IPS DF 4.7 (cell line): ENCODE measurements around the gene PRR16.
"Not testable (repeated sequence)": the region's sequence is repeated elsewhere in the genome, so short reads cannot be mapped to it uniquely, and the experiment has no call there.

ENCODE experiments used
- DNase-seq: peaks from one replicate; pipeline ENCODE4 v3.0.0-alpha.2; 2013; ENCODE audit warnings: low spot score; ENCODE audit errors: extremely low read depth

The PRR16 gene

DNA sequence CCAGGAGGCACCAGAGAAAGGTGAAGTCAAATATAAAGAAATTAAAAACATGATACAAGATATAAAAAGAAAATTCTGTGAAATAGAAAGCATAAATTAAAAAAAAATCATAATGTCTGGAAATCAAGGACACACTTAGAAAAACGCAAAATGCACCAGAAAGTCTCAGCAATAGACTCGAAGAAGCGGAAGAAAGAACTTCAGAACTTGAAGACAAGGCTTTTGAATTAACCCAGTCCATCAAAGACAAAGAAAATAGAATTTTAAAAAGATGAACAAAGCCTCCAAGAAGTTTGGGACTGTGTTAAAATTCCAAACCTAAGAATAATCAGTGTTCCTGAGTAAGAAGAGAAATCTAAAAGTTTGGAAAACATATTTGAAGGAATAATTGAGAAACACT is 168.3 kb downstream of the PRR16 start:
- DNase-seq = no peak

DNA sequence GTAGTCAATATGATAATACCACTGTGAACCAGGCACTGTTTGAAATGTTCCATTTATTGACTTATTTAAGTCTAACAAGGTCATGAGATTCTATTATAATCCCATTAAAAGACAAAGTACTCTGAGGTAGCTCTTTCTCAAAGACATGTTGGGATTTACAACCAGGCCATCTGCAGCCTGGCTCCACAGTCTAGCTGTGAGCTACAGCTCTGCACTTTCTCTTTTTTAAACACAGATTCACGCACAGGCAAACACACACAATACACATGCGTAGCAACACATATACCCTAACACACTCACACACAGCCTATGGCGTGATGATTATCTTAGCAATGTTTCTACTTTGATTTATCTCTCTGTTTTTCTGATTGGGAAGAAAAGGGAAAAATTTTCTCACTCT is 174.3 kb downstream of the PRR16 start:
- no peak for DNase-seq

DNA sequence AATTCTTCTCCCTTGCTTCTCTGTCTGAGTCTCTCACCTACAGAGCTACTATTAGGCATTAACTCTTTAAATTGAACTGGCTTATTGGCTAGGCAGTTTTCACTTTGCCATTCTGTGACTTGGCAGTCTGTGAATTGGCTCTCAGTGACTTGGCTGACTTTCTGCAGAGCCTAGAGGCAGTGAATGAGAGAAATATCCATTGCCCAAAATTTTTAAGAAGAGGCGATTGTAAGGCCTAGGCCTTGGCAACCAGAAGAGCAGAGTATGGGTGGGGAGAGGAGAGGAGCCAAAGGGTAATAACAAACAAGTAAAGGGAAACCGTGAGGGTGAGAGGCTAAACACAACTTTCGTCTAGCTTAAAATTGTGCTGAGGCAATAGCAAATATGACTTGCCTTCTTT is 176.7 kb downstream of the PRR16 start:
- no peak for DNase-seq

DNA sequence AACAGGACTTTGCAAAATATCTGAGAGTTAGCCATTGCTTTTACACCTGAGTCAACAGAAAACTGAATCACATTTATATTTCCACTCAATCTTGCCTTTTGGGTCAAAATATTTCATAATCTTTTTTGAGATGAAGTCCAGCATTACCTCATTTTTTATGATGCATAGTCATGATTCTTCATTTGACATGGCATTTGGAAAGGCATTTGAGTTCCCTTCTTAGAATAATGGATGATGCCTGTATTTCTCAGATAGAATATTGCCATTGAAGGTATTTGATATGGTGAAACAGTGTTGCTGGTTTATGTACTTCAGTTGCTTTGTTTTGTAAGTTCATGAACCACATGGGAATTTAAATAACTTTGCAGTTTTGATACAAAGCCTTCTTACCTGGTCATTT is 180.4 kb downstream of the PRR16 start:
- no peak for DNase-seq

DNA sequence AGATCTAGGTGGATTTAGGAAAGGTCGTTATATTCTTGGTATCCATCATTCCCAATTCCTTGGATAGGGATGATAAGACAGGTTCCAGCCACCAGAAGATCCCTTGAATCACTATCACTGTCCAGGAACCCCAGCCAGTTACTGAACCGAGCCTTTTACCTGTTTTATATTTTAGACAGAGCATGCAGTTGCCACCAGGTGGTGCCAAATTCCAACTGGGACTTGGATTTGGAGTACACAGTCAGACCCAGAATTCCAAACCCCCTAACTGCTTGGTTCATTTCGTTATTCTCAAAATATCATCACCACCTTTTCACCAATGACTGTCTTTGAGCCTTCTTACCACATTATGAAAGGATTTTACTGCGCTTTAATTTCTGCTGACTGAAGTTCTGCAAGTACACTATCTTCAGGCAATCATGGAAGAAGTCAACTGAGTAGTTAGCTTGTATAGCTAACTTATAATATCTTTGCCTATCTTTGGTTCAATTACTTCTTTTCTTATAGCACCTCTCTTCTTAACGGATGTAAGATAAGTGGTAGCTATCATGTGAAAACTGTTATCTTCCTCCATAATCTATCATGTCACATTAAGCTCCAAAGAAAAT is 191.8 kb downstream of the PRR16 start:
- DNase-seq = peak; percentile 46

DNA sequence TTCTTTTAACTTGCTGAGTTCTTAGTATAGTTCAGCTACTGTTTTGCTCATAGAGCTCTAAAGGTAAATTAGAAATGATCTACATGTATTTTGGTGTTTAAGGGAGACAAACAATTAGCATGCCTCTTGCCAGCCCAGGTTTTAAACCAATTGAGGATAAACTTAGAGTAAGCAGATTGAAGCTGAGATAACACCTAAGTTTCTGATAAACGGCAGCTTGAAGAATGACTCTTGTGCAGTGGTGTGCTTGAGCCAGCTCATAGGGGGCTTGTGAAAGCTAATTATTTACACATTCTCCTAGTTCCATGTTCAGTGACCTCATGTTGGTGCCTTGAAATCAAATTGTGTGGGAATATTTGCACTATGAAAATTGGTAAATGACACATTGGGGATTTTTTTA is 193.0 kb downstream of the PRR16 start:
- DNase-seq = no peak

DNA sequence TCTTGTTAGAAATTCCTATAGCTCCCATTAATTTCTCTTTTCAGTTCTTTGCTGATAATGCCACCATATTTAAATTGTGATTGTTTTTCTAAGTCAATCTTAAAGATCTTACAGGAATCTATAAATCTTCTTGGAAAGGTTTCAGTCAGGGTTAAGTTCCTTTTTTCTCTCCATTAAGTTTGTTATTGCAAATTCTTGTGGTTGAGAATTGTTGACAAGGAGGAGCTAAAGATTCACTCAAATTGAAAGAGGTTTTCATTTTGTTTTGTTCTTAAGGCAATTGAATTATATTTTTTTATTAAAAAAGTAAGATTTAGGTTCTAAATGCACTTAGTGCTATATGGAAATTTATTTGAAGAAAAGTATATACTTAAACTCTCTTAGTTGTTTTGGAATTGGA is 213.4 kb downstream of the PRR16 start:
- DNase-seq = no peak

DNA sequence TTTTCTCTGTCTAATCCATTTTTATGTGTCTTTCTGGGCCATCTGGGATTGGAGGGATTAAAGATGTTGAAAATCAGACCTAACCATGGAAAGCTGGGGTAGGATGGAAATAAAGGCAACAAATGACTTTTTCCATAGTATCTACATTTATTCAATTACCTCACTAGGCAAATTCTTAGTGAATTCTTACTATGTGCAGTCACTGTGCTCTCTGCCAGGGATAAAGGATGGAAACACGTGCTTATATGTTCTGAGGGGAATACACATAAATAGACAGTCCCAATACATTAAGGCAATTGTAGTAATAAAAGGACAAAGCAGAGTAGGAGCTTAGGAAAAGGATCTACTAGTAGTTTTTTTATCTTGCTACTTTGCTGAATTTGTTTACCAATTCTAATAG is 214.2 kb downstream of the PRR16 start:
- no peak for DNase-seq

DNA sequence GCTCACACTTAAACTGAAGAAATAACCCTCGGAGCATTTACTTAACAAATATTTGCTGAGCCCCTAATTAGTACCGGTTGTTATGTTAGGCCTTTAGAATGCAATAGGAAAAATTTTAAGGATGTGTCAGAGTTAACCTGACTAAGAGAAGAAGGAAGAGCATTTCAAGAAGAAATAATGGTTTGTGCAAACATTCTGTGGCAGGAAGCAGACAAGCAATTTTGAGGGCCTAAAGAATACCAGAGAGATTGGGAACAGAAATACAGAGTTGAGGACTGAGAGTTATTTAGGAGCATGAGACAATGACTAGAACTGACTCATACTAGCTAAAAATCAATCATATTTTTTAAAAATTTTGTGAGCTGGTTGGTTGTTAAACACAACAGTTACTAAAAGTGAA is 218.8 kb downstream of the PRR16 start:
- no peak for DNase-seq

DNA sequence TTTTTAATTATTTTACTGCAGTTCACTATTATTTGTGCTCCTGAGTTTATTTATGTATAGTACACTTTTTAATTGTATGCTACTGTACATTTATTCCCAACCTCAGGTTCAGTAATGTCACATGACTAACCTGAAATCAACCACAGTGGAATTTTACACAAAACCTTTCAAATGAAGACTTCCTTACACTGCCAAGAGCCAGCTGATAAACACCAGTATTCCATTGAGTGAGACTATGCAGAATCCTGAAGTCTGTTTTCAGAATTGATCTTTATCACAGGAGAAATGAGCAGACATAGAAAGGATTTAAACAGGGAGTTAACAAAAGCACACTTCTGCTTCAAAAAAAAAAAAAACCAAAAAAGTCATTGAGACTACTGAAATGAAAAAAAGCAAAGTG is 219.5 kb downstream of the PRR16 start:
- no peak for DNase-seq

DNA sequence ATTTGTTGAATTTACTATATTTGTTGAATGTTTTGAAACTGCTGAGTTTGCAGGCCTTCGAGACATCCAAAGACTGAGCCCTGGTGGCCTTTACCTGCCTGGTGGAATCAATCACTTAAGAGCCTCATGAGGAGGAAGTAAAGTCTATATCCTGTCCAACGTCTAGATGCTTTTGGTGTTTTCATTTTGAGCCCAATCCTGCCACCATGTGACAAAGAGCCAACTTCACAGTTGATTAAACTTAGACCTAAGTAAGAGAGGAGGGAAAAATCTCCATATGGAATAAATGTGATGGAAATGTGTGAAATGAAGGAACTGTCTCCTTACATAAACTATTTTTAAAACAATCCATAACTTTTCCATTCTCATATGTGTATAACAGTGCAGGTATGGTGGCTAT is 220.1 kb downstream of the PRR16 start:
- DNase-seq = no peak

DNA sequence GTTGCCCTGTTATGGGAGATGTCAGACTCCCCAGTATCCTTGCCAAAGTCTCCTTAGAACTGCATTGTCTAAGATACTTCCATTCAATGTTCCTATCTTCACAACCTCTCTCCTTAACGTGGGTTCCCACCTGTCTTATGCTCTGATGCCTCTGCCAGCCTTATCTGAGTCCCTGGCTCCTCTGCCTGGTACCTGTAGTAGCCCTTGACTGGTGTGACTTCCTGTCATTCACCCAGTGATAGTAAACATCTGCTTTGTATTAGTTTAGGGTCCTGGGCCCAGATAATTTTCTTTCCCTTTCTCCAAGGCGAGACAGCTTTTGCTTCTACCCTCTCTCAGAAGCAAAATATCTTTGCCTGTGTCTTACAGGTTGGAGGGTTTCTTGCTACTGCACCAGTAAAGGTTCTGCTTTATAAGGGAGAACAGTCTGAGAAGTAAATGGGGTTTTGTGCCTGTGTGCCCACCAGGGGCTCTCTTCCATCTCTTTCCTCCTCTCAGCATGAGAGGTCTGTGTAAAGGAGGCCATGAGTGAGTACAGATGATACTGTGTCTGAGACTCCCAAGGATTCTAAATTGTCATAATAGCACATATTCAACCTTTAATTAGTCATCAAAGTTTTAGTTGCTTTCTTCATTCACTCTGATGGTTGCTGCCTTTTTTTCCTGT is 220.8 kb downstream of the PRR16 start:
- DNase-seq = no peak

DNA sequence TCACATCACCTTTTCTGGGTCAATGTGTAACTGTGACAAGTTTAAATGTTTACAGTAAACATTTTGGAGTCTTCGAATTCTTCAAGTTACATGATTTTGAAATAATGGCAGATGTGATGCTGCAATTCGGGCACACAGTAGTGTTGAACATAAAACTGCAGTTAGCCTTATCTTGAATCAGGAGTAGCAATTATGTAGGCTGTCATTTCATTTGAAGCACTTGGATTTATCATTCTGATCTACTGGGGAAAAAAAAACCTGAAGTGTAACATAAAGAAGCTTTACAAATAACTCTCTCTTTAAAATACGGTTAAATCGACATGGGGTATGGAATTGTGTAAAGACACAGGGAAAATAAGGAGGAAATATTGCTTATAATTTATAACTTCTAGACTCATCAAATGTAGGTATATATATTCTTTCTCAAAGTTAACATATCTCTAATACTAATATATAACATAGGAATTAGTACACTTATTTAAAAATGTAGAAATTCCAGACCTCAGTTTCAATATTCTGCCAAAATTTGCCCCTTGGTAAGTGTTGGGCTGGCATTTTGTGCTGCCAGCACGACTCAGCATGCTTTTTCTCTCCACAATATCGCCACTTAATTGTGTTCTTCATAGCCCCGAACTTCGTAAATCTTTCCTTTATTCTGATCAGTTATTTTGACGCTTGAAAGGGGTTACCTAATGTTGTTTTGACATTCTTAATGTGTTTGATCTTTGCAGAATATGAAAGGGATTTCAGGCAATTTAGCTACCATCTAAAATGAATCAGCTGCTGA is 226.7 kb downstream of the PRR16 start:
- DNase-seq = no peak

DNA sequence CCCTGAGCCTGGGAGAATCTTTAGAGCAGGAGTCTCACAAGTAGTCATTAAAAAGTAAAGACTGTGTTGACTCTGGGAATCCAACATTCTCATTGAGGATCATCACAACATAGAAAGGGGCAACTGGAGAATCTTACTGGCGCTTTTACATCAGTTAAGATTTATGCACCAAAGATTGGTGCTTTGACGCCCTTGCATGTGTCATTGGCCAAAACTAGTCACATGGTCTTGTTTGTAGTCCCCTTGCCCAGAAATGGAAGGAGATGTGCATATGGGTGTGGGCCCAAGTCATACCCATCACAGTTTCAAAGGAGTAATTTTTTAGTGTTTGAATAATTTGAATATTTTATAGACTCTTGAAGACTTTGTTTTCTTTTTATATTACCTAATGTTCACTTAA is 228.2 kb downstream of the PRR16 start:
- no peak for DNase-seq

DNA sequence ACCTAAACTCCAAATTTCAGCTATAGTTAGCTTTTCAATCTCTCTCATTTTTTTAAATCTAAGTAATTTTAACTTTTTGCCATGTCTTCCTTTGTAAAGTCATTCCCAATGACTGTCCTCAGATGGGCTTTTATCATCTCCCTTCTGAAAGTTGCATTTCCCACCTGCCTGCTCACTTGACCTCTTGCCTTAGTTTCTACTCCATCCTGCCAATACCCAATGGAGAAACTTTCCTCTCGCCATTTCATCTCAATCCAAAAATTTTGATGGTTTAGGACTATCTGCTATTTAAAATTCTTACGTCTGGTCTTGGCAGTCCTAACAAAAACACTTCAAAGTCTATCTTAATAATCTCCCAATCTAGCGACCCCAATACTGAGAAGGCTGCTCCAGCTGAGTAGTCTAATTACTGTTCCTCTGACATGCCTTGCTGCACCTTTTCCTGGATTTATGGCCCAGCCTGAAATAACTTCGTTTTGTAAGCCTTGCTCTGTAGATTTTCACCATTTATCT is 231.3 kb downstream of the PRR16 start:
- no peak for DNase-seq

DNA sequence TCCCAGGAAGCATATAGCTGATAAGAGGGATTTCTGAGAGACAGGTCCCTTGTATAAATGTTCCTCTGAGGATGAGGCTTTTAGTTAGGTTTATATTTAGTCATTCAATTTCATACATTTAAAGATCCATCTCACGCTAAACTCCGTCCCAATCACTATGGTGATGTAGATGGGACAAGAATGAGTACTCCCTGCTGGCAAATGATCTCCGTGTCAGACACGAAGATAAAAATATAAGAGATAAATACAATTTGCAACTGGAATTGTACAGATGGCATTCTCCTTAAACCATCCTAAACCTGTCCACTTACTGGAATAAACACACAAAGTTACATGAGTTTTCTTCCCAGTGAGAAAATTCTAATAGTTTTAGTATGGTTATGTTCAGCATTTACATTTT is 233.0 kb downstream of the PRR16 start:
- DNase-seq = no peak

DNA sequence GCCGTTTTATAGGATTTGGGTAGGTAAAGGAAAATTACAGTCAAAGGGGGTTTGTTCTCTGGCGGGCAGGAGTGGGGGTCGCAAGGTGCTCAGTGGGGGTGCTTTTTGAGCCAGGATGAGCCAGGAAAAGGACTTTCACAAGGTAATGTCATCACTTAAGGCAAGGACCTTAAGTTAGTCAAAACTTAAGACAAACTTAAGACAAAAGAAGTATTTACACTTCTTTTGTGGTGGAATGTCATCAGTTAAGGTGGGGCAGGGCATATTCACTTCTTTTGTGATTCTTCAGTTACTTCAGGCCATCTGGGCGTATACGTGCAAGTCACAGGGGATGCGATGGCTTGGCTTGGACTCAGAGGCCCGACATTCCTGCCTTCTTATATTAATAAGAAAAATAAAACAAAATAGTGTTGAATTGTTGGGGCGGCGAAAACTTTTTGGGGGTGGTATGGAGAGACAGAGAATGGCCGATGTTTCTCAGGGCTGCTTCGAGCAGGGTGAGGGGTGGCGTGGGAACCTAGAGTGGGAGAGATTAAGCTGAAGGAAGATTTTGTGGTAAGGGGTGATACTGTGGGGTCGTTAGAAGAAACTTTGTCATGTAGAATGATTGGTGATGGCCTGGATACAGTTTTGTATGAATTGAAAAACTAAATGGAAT is 233.7 kb downstream of the PRR16 start:
- not testable (repeated sequence) for DNase-seq

DNA sequence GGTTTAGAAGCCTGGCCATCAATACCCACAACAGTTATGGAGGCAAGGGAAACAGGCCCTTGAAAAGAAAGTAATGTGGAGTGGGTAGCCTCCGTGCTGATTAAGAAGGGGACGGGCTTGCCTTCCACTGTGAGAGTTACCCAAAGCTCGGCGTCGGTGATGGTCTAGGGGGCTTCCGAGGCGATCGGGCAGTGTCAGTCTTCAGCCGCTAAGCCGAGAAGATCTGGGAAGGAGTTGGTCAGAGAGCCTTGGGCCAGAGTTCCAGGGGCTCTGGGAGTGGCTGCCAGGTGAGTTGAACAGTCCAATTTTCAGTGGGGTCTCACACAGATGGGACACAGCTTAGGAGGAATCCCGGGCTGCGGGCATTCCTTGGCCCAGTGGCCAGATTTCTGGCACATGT is 236.6 kb downstream of the PRR16 start:
- not testable (repeated sequence) for DNase-seq

DNA sequence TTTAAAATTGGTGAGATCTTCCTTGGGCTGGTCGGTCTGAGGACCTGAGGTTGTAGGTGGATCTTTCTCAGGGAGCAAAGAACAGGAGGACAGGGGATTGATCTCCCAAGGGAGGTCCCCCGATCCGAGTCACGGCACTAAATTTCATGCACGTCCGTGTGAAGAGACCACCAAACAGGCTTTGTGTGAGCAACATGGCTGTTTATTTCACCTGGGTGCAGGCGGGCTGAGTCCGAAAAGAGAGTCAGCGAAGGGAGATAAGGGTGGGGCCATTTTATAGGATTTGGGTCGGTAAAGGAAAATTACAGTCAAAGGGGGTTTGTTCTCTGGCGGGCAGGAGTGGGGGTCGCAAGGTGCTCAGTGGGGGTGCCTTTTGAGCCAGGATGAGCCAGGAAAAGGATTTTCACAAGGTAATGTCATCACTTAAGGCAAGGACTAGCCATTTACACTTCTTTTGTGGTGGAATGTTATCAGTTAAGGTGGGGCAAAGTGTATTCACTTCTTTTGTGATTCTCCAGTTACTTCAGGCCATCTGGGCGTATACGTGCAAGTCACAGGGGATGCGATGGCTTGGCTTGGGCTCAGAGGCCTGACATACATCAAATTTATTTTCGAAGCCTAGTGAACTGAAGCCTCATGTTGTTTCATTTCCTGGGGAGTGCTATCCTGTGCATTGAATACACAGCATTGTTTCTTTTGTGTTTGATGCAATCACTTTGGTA is 238.9 kb downstream of the PRR16 start:
- DNase-seq = not testable (repeated sequence)

DNA sequence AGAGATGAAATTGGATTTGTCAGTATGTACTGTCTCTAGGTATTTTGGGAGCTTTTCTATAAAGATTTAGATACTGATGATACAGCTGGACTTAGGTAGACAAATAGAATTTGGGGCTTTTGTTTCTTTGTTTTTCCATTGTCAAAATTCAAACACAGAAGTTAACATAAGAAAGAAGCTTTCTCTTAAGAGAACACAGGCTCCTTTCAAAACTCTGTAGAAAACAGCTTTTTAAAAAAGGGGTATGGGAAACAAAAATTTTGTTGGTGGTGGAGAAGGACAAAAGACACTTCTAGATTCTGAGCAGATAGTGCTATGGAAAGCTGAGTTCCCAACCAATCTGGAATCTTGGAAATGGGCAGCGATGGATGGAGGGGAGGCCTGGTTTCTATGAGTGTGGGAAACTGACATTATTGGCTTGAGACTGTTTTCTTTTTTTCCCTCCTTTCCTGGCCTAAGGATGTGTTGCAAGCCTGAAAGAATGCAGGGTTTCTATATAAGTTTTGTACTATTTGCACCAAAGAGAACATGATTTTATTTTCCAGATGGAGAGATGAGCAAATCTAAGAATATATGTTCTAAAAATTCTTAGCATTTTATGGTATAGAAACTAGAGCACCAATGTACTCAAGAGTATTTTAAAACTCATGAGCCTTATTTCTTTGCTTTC is 240.0 kb downstream of the PRR16 start:
- no peak for DNase-seq

DNA sequence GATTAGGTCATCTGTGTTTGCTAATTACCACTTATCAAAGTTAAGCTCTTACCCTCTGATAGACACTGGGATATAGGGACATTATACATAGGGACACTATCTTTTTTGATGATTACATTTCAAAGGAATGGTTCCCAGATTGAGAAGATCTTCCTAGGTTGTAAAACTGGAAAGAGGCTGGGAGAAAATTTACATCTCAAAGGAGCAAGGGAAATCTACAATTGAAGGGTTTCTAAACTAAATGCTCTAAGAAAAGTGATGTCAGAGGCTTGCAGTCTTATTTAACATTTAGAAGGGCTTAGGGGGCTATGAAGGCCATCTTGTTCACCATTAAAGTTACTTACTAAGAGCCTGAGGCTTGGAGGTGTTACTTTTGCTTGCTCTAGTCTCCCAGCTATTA is 242.8 kb downstream of the PRR16 start:
- no peak for DNase-seq
